HepG2 (cell line): Measurements from ENCODE around the gene TMEM121. TPM values are rescaled to one million over a fixed set of nuclear protein-coding genes. Genes with fewer than 3 reads are reported as not detected.

Experiments
- ARNT2 ChIP-seq: sonication (generic); formaldehyde crosslinking; IDR thresholded peaks from 2 replicates; pipeline ENCODE4 v1.8.0; 2022; ENCODE audit warnings: mild to moderate bottlenecking, low read depth, missing genetic modification reagents, moderate library complexity
- CREB3 ChIP-seq: sonication (generic); formaldehyde crosslinking; IDR thresholded peaks from 2 replicates; pipeline ENCODE4 v1.5.0; 2020; ENCODE audit warnings: missing genetic modification reagents
- EEA1 ChIP-seq: sonication (generic); formaldehyde crosslinking; IDR thresholded peaks from 2 replicates; pipeline ENCODE4 v1.5.1; 2020; ENCODE audit warnings: mild to moderate bottlenecking, missing genetic modification reagents, borderline replicate concordance
- GMEB2 ChIP-seq: IDR thresholded peaks from 2 replicates; pipeline ENCODE4 v1.6.1; 2016; ENCODE audit warnings: missing biosample characterization, missing genetic modification reagents, low read depth
- HOXD1 ChIP-seq: sonication (generic); formaldehyde crosslinking; IDR thresholded peaks from 2 replicates; pipeline ENCODE4 v1.5.0; 2020; ENCODE audit warnings: missing genetic modification reagents
- KDM5A ChIP-seq: fragments of 200-600 bp; sonication (generic); IDR thresholded peaks from 2 replicates; pipeline ENCODE4 v1.7.0; 2018; ENCODE audit warnings: antibody characterized with exemption, mild to moderate bottlenecking, low read length, borderline replicate concordance
- MAX ChIP-seq: IDR thresholded peaks from 2 replicates; pipeline ENCODE4 v1.6.1; 2012; ENCODE audit warnings: inconsistent platforms
- REPIN1 ChIP-seq: sonication (generic); formaldehyde crosslinking; IDR thresholded peaks from 2 replicates; pipeline ENCODE4 v1.8.0; 2022; ENCODE audit warnings: missing genetic modification reagents, low read depth, mild to moderate bottlenecking, borderline replicate concordance
- SP4 ChIP-seq: sonication (generic); formaldehyde crosslinking; IDR thresholded peaks from 2 replicates; pipeline ENCODE4 v1.8.1; 2023; ENCODE audit warnings: mild to moderate bottlenecking, missing genetic modification reagents
- TAF1 ChIP-seq: sonication (generic); formaldehyde crosslinking; IDR thresholded peaks from 2 replicates; pipeline ENCODE4 v1.4.0; 2020; ENCODE audit warnings: missing genetic modification reagents
- TCF12 ChIP-seq, 2 experiments: fragments of 450-650 bp in 1 of 2; sonication (generic) in 1 of 2; formaldehyde crosslinking in 1 of 2; IDR thresholded peaks; 2 replicates each; pipeline versions ENCODE4 v1.6.1 to v1.8.0; 2017 to 2022; ENCODE audit warnings: antibody characterized with exemption in 1 of 2, mild to moderate bottlenecking in 1 of 2, missing genetic modification reagents in 1 of 2, moderate library complexity in 1 of 2
- ZGPAT ChIP-seq: IDR thresholded peaks from 2 replicates; pipeline ENCODE4 v1.6.1; 2016; ENCODE audit warnings: mild to moderate bottlenecking
- ZNF3 ChIP-seq: IDR thresholded peaks from 2 replicates; pipeline ENCODE4 v1.7.0; 2017; ENCODE audit warnings: inconsistent platforms
- ZNF326 ChIP-seq: sonication (generic); formaldehyde crosslinking; IDR thresholded peaks from 2 replicates; pipeline ENCODE4 v1.4.0; 2020; ENCODE audit warnings: missing genetic modification reagents, borderline replicate concordance
- ZNF770 ChIP-seq: sonication (generic); formaldehyde crosslinking; IDR thresholded peaks from 2 replicates; pipeline ENCODE4 v1.5.0; 2020; ENCODE audit warnings: mild to moderate bottlenecking, missing genetic modification reagents
- ZNF879 ChIP-seq: sonication (generic); formaldehyde crosslinking; IDR thresholded peaks from 2 replicates; pipeline ENCODE4 v1.8.1; 2023; ENCODE audit warnings: missing genetic modification reagents
- ZSCAN20 ChIP-seq: sonication (generic); formaldehyde crosslinking; IDR thresholded peaks from 2 replicates; pipeline ENCODE4 v1.4.0; 2020; ENCODE audit warnings: missing genetic modification reagents, mild to moderate bottlenecking, borderline replicate concordance
- ZSCAN5A ChIP-seq: sonication (generic); formaldehyde crosslinking; IDR thresholded peaks from 2 replicates; pipeline ENCODE4 v1.8.0; 2022; ENCODE audit warnings: mild to moderate bottlenecking, missing genetic modification reagents, borderline replicate concordance
- polyA plus RNA-seq, 8 experiments: library from polyadenylated mRNA; depleted of rRNA in 3 of 8; stranded (reverse) in 7 of 8; unstranded in 1 of 8; fragments of >200 nt; fragmentation: Illumina TruSeq in 4 of 8; extraction: Trizol in 4 of 8; gene quantifications; 2 replicates each; pipeline versions ENCODE4 v1.2.1 to v1.2.3, GENCODE V29; 2011 to 2016; ENCODE audit warnings: low read depth in 4 of 8, missing spikeins in 1 of 8, mixed read lengths in 1 of 8; ENCODE audit not compliant: insufficient read depth in 1 of 8
- total RNA-seq, 5 experiments: library from RNA; depleted of rRNA; stranded (reverse); fragments of >200 nt; fragmentation: Illumina TruSeq; extraction: Trizol; gene quantifications; 2 replicates each; pipeline ENCODE4 v1.2.3, GENCODE V29; 2016; ENCODE audit warnings: low read depth in 1 of 5

The TMEM121 gene
- total and polyA plus RNA-seq, 2 of the 13 experiments (the other 11 are each of a cell fraction or from before 2014, with no cell fraction given) = 6.6 to 19.0 TPM

- TF ChIP-seq ZNF326 (CRISPR knock-in tag) (0 out of 2 replicates have a peak, but pooled peaks have one; percentile 73), ZGPAT (CRISPR knock-in tag) (no peak), GMEB2 (CRISPR knock-in tag) (no peak), SP4 (peak; percentile 8; the same call in 1 of the 2 replicates), ZNF879 (CRISPR knock-in tag) (no peak), ZSCAN20 (CRISPR knock-in tag) (peak; percentile 97), TAF1 (0 out of 2 replicates have a peak, but pooled peaks have one; percentile 27), ZNF3 (CRISPR knock-in tag) (no peak), KDM5A (peak; percentile 60), ZSCAN5A (CRISPR knock-in tag) (peak; percentile 30; the same call in 1 of the 2 replicates), EEA1 (peak; percentile 57; the same call in 1 of the 2 replicates), CREB3 (CRISPR knock-in tag) (no peak; the same call in 1 of the 2 replicates), REPIN1 (CRISPR knock-in tag) (no peak; the same call in 1 of the 2 replicates), ARNT2 (CRISPR knock-in tag) (peak; percentile 45; the same call in 1 of the 2 replicates), HOXD1 (CRISPR knock-in tag) (0 out of 2 replicates have a peak, but pooled peaks have one; percentile 38), TCF12 (IDR thresholded peaks at IDR 0.05) (no peak), TCF12 (CRISPR knock-in tag; IDR thresholded peaks at IDR 0.05) (0 out of 2 replicates have a peak, but pooled peaks have one; percentile 42), ZNF770 (0 out of 2 replicates have a peak, but pooled peaks have one; percentile 9), MAX (peak; percentile 8; the same call in 1 of the 2 replicates)
These were observed 34.9 kb upstream of the TMEM121 start (continued) for GRCh38 chr14:105491366-105491973.
